Body of pancreas (tissue), 4 donors: Measurements from ENCODE around the gene ZGPAT. TPM values are rescaled to one million over a fixed set of nuclear protein-coding genes. Genes with fewer than 3 reads are reported as not detected.
"Not testable (repeated sequence)": the region's sequence is repeated elsewhere in the genome, so short reads cannot be mapped to it uniquely, and the experiment has no call there.

Experiments used
- ATAC-seq: fragments of 150-250 bp; one replicate; pipeline ENCODE4 v1.9.1; 2016
- DNase-seq, 4 donors: peaks; one replicate each; pipeline ENCODE4 v3.0.0-alpha.2; 2019
- H3K27ac ChIP-seq, 4 donors: fragments of 200-600 bp; sonication (generic); 1 replicate in 3 of 4; 2 replicates in 1 of 4; pipeline versions ENCODE4 v1.5.1 to v1.6.1; 2016 to 2019; ENCODE audit warnings: mild to moderate bottlenecking in 1 of 4, mixed read lengths in 1 of 4, moderate library complexity in 1 of 4
- H3K27me3 ChIP-seq, 2 donors: fragments of 200-600 bp; sonication (generic); one replicate each; pipeline ENCODE4 v1.6.0; 2016; ENCODE audit warnings: mild to moderate bottlenecking in 1 of 2
- H3K36me3 ChIP-seq, 2 donors: fragments of 200-600 bp; sonication (generic); replicated peaks in 1 of 2; 2 replicates each; pipeline ENCODE4 v1.5.1; 2016; ENCODE audit warnings: low read depth in 2 of 2; ENCODE audit not compliant: insufficient read depth in 1 of 2
- H3K4me1 ChIP-seq: fragments of 200-600 bp; sonication (generic); one replicate; pipeline ENCODE4 v1.6.0; 2016
- H3K4me3 ChIP-seq, 2 donors: fragments of 200-600 bp; sonication (generic); 1 replicate in 1 of 2; 2 replicates in 1 of 2; pipeline ENCODE4 v1.5.1; 2016 to 2019
- H3K9me3 ChIP-seq, 3 donors: fragments of 200-600 bp; sonication (generic); 1 replicate in 2 of 3; 2 replicates in 1 of 3; pipeline ENCODE4 v1.5.1; 2016
- CTCF ChIP-seq, 7 experiments: fragments of 450-650 bp in 4 of 7; fragments of 200-600 bp in 3 of 7; sonication (generic) in 3 of 7; IDR thresholded peaks; one replicate each; pipeline ENCODE4 v1.5.1; 2016 to 2019; ENCODE audit warnings: antibody characterized with exemption in 7 of 7
- POLR2A ChIP-seq, 3 donors: fragments of 450-650 bp; IDR thresholded peaks; one replicate each; pipeline ENCODE4 v1.6.1; 2016; ENCODE audit warnings: antibody characterized with exemption in 3 of 3, mild to moderate bottlenecking in 2 of 3
- WGBS, 2 donors: methylation state at CpG; one replicate each; pipeline ENCODE4 v1.1.5; 2017; 5-methylcytosine and 5-hydroxymethylcytosine counted together
- intact Hi-C: fragments of 100-400 bp; cut with DNase I; formaldehyde crosslinking; loops from one replicate; pipeline ENCODE4 v1.15.1; 2023
- total RNA-seq, 2 donors: library from RNA; depleted of rRNA; stranded (reverse); fragments of >200 nt; gene quantifications; one replicate each; pipeline ENCODE4 v1.1.0, GENCODE V29; 2016

The ZGPAT gene
- total RNA-seq, 2 donors from 2014 or later = 16.6 to 53.1 TPM

- Histone ChIP-seq H3K9me3 (no peaks in the 10 kb centered on the region), H3K27me3 (no peaks in the 10 kb centered on the region), H3K36me3 (no peaks in the 10 kb centered on the region), H3K4me3 (no peak overlapping the region), H3K27ac (no peak overlapping the region), H3K4me1 (no peaks in the 10 kb centered on the region)
- no peak for TF ChIP-seq CTCF (IDR thresholded peaks at IDR 0.05)
- no peak for TF ChIP-seq POLR2A (IDR thresholded peaks at IDR 0.05)
- whole genome bisulfite sequencing, 2 donors = 59 to 72% methylated on average over 12 to 18 of the region's 20 CpGs
- ATAC-seq (no peak), DNase-seq (no peak)
- intact Hi-C loops = no loop called here
Observed at GRCh38 chr20:63772781-63773518, 65.1 kb downstream of the ZGPAT start.

- DNase-seq = no peak
Observed at GRCh38 chr20:63773571-63774241, 65.9 kb downstream of the ZGPAT start.

GRCh38 chr20:63774306-63774705 is 66.5 kb downstream of the ZGPAT start:
- no peak for ATAC-seq
- no peaks in the 10 kb centered on the region for H3K9me3 ChIP-seq
- DNase-seq = no peak
- no peaks in the 10 kb centered on the region for H3K36me3 ChIP-seq
- intact Hi-C loops = no loop called here
- TF ChIP-seq CTCF (IDR thresholded peaks at IDR 0.05) = no peak
- TF ChIP-seq POLR2A (IDR thresholded peaks at IDR 0.05) = no peak
- H3K27ac ChIP-seq = no peak overlapping the region
- no peaks in the 10 kb centered on the region for H3K4me1 ChIP-seq
- no peak overlapping the region for H3K4me3 ChIP-seq
- H3K27me3 ChIP-seq = no peaks in the 10 kb centered on the region
- 79 to 82% methylated on average over 5 to 15 of the region's 15 CpGs for WGBS, 2 donors

More at GRCh38 chr20:63773571-63774241, 65.9 kb downstream of the ZGPAT start:
- Histone ChIP-seq H3K9me3 (no peaks in the 10 kb centered on the region), H3K4me3 (no peak overlapping the region), H3K4me1 (no peaks in the 10 kb centered on the region), H3K27me3 (no peaks in the 10 kb centered on the region), H3K36me3 (no peaks in the 10 kb centered on the region), H3K27ac (no peak overlapping the region)
- intact Hi-C loops = no loop called here
- TF ChIP-seq CTCF (IDR thresholded peaks at IDR 0.05) = no peak
- TF ChIP-seq POLR2A (IDR thresholded peaks at IDR 0.05) = no peak
- WGBS, 2 donors = 92 to 95% methylated on average over 23 to 32 of the region's 33 CpGs
- no peak for ATAC-seq

- DNase-seq = peak in 2 of 4 donors; percentile 29 to 39
- Histone ChIP-seq H3K9me3 (no peaks in the 10 kb centered on the region), H3K4me3 (no peak overlapping the region), H3K4me1 (no peaks in the 10 kb centered on the region), H3K27ac (no peak overlapping the region), H3K36me3 (no peaks in the 10 kb centered on the region), H3K27me3 (no peaks in the 10 kb centered on the region)
- intact Hi-C loops = no loop called here
- 44 to 45% methylated on average over 16 to 57 of the region's 67 CpGs for WGBS, 2 donors
- TF ChIP-seq POLR2A (IDR thresholded peaks at IDR 0.05) = no peak
- TF ChIP-seq CTCF (IDR thresholded peaks at IDR 0.05) = peak; percentile 10 to 49 (median 41)
- ATAC-seq = no peak
Observed at GRCh38 chr20:63775096-63775978, 67.5 kb downstream of the ZGPAT start.

GRCh38 chr20:63776875-63777274 is 69.0 kb downstream of the ZGPAT start:
- WGBS, 2 donors = 84 to 92% methylated on average over 21 to 23 of the region's 23 CpGs
- intact Hi-C loops = not testable (repeated sequence)

More at GRCh38 chr20:63776875-63777274, 69.0 kb downstream of the ZGPAT start:
- H3K27ac ChIP-seq, H3K36me3 ChIP-seq, H3K27me3 ChIP-seq, H3K4me3 ChIP-seq, ATAC-seq, H3K9me3 ChIP-seq, DNase-seq, H3K4me1 ChIP-seq: not testable (repeated sequence)
